NT2/D1 (cell line): ENCODE data around the gene TBC1D10A.

Experiments
- YY1 ChIP-seq: IDR thresholded peaks from 2 replicates; pipeline ENCODE4 v1.6.1; 2011; ENCODE audit not compliant: insufficient read length, insufficient read depth
- ZNF274 ChIP-seq: IDR thresholded peaks from 2 replicates; pipeline ENCODE4 v1.6.1; 2011; ENCODE audit warnings: mild to moderate bottlenecking, low read depth, low read length

GRCh38 chr22:30332994-30333706 is 6.4 kb upstream of the TBC1D10A start:
- TF ChIP-seq YY1 (no peak), ZNF274 (no peak)
